ENCODE measurements around the gene OTUD3.
A peak's percentile ranks its signal among the peaks of the same experiment; 100 is the strongest.
"Not testable (repeated sequence)": the region's sequence is repeated elsewhere in the genome, so short reads cannot be mapped to it uniquely, and the experiment has no call there.

The OTUD3 gene

GRCh38 chr1:19869453-19869852, 12.7 kb upstream of the OTUD3 start:
- not testable (repeated sequence) for DNase-seq

- DNase-seq = no peak
Observed at GRCh38 chr1:19869929-19870328, 12.3 kb upstream of the OTUD3 start.

DNA sequence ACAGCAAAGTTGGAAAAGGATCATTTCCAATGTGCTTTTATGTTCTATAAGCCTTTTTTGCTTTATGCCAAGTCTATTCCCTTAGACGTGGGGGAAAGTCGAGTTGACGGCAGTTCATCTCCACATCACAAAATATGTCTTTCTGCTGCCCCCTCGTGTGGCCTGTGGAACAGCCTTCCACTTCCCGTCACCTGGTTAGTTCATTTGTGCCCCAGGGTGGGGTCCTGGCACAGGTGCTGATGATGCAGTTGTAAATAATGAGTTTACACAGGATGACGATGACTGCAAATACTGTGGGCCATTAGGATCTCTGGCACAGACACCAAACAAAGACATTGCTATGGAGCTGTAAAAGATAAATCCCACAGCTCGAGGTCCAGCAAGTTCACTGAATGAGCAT, 10.0 kb upstream of the OTUD3 start:
- no peak for DNase-seq

GRCh38 chr1:19877181-19877750, 4.9 kb upstream of the OTUD3 start:
- DNase-seq = peak in 1 of 4 experiments; percentile 3

DNA sequence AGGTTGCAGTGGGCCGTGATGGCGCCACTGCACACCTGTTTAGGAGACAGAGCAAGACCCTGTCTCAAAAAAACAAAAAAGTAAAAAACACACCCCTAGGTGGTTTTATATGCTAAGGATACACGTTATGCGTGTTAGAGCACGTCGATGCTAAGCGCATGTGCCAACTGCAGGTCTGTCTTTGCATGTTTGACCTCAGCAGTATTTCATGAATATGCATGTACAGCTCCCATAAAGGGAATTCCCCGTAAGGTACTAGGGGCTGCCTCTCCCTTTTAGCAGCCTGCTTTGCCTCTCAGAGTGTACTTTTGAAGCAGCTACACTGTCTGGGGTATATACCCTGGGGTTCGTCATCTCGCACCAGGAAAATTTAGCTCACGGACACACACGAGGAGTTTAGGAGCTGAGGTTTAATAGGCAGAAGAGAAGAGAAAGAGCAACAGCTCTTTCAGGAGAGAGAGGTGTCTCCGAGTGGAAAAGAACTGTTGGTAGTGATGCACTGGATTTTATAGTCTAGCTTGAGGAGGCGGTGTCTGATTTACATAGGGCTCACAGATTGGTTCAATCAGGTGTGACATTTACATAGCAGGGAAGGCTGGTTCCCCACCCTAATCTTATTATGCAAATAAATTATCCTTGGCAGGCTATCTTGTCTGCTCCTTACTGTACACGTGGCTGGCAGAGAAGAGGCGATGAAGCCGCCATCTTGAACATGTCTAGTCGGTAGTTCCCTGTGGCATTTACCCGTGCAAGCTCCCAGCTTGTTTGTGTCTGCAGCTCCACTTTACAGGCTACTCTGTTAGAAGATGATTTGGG, 4.2 kb upstream of the OTUD3 start:
- DNase-seq = no peak

GRCh38 chr1:19878637-19878985, 3.6 kb upstream of the OTUD3 start:
- no peak for DNase-seq

GRCh38 chr1:19879227-19879626, 3.0 kb upstream of the OTUD3 start:
- no peak for DNase-seq

DNA sequence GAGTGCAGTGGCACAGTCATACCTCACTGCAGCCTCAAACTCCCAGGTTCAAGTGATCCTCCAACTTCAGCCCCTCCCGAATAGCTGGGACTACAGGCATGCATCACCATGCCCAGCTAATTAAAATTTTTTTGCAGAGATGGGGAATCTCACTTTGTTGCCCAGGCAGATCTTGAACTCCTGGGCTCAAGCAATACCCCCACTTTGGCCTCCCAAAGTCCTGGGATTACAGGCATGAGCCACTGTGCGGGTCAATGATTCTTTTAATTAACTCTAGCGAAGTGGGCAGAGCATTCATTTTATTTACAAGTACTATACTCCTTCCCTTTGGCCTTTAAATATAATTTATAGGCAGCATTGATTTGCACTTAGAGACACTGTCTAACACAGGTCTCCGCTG, 2.5 kb upstream of the OTUD3 start:
- DNase-seq = no peak

GRCh38 chr1:19880841-19881240, 1.4 kb upstream of the OTUD3 start:
- DNase-seq = not testable (repeated sequence)

- no peak for DNase-seq
Observed at GRCh38 chr1:19884312-19884711, 2.1 kb downstream of the OTUD3 start.

DNA sequence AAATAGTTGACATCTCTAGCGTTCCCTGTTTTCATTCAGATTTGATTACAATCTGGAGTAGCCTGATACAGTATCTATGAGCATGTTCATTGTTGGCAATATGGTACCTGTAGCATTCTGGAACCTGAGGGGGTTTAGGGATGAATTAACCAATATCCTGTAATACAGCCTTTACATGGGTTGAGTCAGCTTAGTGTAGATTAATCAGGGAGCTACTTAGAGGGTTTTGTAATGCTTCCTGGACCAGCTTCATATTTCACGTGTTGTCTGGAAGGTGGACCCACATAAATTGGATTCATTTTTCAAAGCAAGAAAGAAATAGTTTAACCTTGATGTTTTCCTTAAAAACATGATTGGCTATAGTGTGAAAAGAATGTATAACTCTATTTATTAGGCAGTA, 3.6 kb downstream of the OTUD3 start:
- DNase-seq = no peak

GRCh38 chr1:19888112-19888511, 5.9 kb downstream of the OTUD3 start:
- no peak for DNase-seq

- no peak for DNase-seq
Observed at GRCh38 chr1:19889656-19890055, 7.5 kb downstream of the OTUD3 start.

- no peak for DNase-seq
Observed at GRCh38 chr1:19892129-19892528, 9.9 kb downstream of the OTUD3 start.

DNA sequence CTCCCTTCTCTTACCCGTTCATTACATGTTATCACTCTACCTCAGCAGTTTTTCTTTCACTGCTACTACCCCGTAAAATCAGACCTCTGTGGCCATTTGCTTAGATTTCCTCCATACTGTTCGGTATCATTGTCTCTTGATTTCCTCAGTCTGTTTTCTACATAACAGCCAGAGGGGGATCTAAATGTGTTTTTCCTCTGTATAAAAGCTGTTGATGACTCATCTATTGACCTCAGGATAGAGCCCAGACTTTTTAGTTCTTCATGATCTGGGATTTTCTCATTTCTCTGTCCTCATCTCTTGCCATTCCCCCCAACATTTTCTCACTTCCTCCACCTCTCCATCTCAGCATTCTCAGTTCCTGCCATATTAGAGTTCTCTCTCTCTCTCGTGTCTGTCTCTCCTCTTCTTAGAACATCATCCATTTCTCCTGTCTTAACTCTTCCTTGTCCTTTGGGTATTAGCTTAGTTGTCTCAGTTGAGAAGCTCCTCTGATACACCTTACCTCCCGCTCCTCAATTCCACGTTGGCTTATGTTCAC, 10.5 kb downstream of the OTUD3 start:
- DNase-seq = peak in 1 of 4 experiments; percentile 2

DNA sequence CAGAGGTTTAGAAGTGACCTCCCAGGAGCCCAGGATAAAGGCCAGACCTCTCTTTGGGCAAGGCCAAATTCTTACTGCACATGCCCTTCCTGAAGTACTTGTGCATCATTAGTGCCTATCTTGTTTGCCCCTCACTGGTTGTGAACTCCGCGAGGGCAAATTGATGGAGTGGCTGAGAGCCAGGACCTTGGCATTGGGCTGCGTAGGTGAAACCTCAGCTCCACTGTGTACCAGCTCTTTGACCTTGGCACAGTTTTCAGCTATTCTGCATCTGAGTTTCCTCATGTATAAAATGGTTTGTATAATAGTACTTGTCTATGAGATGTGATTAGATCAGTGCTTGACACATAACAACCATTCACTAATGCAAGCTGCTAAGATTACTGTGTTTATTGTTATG, 11.5 kb downstream of the OTUD3 start:
- DNase-seq = no peak

DNA sequence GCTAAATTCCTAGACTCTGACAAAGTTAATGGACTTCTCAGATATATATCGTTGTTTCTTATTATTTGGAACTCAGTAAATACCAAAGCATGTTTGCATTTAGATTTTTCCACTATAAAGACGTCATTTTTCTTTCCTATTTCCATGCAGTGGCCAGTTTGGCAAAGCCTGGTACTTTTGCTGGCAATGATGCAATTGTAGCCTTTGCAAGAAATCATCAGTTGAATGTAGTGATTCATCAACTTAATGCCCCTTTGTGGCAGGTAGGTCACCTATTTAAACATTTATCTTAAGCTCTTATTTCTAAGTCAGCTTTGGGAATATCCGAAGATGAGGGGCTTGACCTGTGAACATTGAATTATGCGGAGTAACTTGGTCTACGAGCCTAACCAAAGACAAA, 12.0 kb downstream of the OTUD3 start:
- no peak for DNase-seq

- no peak for DNase-seq
Observed at GRCh38 chr1:19901653-19902052, 19.5 kb downstream of the OTUD3 start.

DNA sequence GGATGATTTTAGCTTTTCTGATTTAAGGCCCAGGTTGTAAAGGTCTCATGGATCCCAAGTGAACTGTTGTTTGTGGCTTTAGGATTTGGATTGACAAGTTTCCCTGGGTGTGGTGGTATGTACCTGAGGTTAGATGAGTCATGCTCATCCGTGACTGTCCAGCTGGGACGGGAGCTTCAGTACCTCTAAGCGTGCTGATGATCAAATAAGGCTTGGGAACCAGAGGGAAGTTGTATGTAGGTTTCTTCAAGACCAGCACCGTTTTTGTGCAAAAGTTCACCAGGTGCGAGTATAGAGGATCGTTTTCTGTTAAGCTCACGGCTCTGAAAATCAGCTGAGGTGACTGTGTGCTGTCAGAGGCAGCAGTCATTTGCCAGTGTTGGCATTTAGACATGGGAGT, 21.4 kb downstream of the OTUD3 start:
- no peak for DNase-seq

- no peak for DNase-seq
Observed at GRCh38 chr1:19907456-19907855, 25.3 kb downstream of the OTUD3 start.

DNA sequence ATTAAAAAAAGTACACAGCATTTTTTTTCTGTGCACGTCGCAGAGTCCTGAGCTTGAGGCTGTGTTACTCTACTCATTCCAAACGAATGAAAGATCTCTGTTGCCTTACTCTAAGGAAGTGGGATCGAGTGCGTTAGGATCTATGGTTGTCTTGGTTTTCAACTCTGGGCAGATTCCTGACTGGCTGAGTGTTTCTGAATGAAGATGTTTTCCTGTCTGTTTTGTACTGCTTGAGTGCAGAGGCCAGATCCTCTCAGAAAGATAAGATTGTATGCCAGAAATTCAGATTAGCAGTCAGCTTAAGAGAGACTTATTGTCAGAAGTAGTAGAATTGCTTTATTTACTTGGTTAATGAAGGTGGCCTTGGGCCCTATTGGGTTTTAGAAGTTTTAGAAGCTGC, 27.2 kb downstream of the OTUD3 start:
- no peak for DNase-seq

DNA sequence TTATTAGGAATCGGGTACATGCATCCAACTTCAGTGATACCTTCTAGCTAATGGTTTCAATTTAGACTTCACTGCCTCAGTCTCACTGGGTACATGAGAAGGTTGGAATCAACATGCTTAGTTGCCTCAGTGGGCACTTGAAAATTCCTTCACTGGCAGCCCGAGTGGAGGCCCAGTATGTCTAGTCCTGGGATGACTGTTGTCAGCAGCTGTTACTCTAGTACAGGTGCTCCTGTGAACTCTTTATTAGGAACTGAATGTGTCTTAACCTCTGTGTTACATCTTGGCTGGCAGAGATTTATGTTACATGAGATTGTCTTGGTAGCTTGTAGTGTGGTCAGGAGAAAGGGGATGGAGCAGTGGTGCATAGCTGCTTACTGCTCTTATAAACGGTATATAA, 27.8 kb downstream of the OTUD3 start:
- no peak for DNase-seq

DNA sequence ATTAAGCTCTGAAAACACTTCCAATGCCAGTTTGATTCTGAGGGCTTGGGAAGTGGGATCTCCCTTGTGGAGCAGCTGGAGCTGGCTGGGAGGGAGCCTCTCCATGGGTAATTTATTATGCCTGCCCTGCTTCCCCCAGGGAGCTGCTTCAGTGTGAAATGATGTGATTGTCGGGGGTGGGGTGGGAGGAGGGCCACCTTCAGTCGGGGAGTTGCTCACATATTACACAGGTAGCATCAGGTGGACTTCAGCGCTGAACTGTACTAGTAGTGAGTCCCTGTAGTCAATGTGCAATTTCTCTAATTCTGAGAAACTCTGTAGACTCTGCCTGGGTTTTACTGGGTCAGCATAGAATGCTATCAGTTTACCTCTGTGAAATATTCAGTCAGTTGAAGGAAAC, 28.5 kb downstream of the OTUD3 start:
- no peak for DNase-seq

GRCh38 chr1:19918057-19918456, 35.9 kb downstream of the OTUD3 start:
- DNase-seq = peak; percentile 77 to 89 (median 86)

All from suppressor macrophage (primary cell).